ENCODE measurements around the gene ZBP1. TPM values are rescaled to one million over a fixed set of nuclear protein-coding genes. Genes with fewer than 3 reads are reported as not detected.

Gene ZBP1
- polyA plus RNA-seq, 1 of the 3 experiments (the other 2 are of a cell fraction), result not detected

DNA sequence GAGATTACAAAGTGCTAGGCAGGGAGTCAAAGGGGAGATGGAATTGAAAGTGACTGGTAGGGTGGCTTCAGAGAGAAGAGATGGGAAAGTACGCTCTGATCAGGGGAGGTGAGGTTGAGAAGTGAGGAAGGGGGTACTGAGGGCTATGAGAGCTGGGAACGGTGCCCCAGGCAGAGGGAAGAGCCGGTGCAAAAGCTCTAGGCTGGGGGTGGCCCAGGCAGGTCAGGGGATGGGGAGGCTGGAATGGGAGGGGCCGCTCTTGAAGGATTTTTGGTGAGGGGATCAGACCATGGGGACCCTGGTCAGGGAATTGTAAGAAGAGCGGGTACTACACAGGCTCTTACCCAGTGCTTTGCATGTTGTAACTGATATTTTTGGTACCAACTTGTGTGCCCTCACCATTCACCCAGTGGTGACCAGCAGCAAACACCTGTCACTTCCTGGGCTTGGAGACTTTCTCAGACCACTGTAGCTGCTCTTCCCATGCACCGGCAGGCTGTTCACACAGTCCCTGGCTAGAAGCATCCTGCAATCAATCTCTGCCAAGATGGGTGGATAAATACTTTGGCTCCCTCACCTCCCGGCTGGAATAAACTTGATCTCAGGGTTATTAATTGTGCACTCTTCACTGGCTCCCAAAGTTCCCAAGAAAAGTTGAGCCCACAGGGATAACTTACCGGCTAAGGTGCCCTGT is 35.3 kb downstream of the ZBP1 start:
- Histone ChIP-seq H3K79me2 (ENCODE audit: insufficient read depth) (no peaks in the 10 kb centered on the region), H3K9me2 (no peaks in the 10 kb centered on the region), H3K27me3 (ENCODE audit: insufficient read depth) (peaks cover 7% of the 10 kb centered on the region; the same call in 1 of the 2 replicates), H3K27ac (ENCODE audit: low read depth in 2 of 2, low read length in 1 of 2) (no peak overlapping the region), H3K9me3 (no peaks in the 10 kb centered on the region), H3K4me1 (ENCODE audit: control insufficient read depth in 1 of 2, insufficient read depth in 2 of 2, low read depth in 1 of 2, low read length in 1 of 2) (no peaks in the 10 kb centered on the region; a peak in 1 of 4 replicates), H2AFZ (ENCODE audit: low read depth) (no peak overlapping the region), H3K4me3 (ENCODE audit: low read depth in 2 of 2, low read length in 1 of 2) (no peak overlapping the region), H3F3A (replicated peaks; ENCODE audit: insufficient read depth) (no peaks in the 10 kb centered on the region), H3K4me2 (no peak overlapping the region), H4K20me1 (ENCODE audit: insufficient read depth) (no peaks in the 10 kb centered on the region), H3K9ac (no peak overlapping the region), H3K36me3 (replicated peaks in 1 of 2; ENCODE audit: control insufficient read depth in 1 of 2, insufficient read depth in 2 of 2, low read length in 1 of 2) (no peaks in the 10 kb centered on the region)
- 40% methylated on average over 7 of the region's 8 CpGs for WGBS (ENCODE audit: low lambda C conversion rate)
- no peak for DNase-seq
- TF ChIP-seq FOXM1 (IDR thresholded peaks at IDR 0.05; ENCODE audit: low read depth) (no peak), RFX5 (IDR thresholded peaks at IDR 0.05; ENCODE audit: low read length) (no peak), MXI1 (IDR thresholded peaks at IDR 0.05; ENCODE audit: low read depth, low read length) (no peak), EZH2phosphoT487 (IDR thresholded peaks at IDR 0.05; ENCODE audit: borderline replicate concordance, low read depth) (no peak), NFIC (IDR thresholded peaks at IDR 0.05; ENCODE audit: borderline replicate concordance) (no peak), RCOR1 (IDR thresholded peaks at IDR 0.05; ENCODE audit: low read length) (no peak), FOXJ3 (CRISPR knock-in tag; IDR thresholded peaks at IDR 0.05) (no peak), SIN3A (IDR thresholded peaks at IDR 0.05; ENCODE audit: borderline replicate concordance, low read depth, low read length) (no peak), RAD21 (IDR thresholded peaks at IDR 0.05; ENCODE audit: low read length) (no peak), RXRA (IDR thresholded peaks at IDR 0.05; ENCODE audit: borderline replicate concordance, low read depth) (no peak), SMC3 (IDR thresholded peaks at IDR 0.05; ENCODE audit: low read depth, low read length) (no peak), TEAD4 (IDR thresholded peaks at IDR 0.05; ENCODE audit: borderline replicate concordance, insufficient read depth) (no peak), FOSL2 (IDR thresholded peaks at IDR 0.05; ENCODE audit: borderline replicate concordance, low read depth) (no peak), YY1 (IDR thresholded peaks at IDR 0.05; ENCODE audit: low read depth) (no peak)
- TF ChIP-seq, protein P1, sequence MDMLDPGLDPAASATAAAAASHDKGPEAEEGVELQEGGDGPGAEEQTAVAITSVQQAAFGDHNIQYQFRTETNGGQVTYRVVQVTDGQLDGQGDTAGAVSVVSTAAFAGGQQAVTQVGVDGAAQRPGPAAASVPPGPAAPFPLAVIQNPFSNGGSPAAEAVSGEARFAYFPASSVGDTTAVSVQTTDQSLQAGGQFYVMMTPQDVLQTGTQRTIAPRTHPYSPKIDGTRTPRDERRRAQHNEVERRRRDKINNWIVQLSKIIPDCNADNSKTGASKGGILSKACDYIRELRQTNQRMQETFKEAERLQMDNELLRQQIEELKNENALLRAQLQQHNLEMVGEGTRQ (IDR thresholded peaks at IDR 0.05; ENCODE audit: borderline replicate concordance, low read depth, low read length), result no peak
- TF ChIP-seq, protein P2, sequence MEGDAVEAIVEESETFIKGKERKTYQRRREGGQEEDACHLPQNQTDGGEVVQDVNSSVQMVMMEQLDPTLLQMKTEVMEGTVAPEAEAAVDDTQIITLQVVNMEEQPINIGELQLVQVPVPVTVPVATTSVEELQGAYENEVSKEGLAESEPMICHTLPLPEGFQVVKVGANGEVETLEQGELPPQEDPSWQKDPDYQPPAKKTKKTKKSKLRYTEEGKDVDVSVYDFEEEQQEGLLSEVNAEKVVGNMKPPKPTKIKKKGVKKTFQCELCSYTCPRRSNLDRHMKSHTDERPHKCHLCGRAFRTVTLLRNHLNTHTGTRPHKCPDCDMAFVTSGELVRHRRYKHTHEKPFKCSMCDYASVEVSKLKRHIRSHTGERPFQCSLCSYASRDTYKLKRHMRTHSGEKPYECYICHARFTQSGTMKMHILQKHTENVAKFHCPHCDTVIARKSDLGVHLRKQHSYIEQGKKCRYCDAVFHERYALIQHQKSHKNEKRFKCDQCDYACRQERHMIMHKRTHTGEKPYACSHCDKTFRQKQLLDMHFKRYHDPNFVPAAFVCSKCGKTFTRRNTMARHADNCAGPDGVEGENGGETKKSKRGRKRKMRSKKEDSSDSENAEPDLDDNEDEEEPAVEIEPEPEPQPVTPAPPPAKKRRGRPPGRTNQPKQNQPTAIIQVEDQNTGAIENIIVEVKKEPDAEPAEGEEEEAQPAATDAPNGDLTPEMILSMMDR (IDR thresholded peaks at IDR 0.05), result no peak
- TF ChIP-seq, protein P3, sequence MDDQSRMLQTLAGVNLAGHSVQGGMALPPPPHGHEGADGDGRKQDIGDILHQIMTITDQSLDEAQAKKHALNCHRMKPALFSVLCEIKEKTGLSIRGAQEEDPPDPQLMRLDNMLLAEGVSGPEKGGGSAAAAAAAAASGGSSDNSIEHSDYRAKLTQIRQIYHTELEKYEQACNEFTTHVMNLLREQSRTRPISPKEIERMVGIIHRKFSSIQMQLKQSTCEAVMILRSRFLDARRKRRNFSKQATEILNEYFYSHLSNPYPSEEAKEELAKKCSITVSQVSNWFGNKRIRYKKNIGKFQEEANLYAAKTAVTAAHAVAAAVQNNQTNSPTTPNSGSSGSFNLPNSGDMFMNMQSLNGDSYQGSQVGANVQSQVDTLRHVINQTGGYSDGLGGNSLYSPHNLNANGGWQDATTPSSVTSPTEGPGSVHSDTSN (IDR thresholded peaks at IDR 0.05), result no peak
- TF ChIP-seq, protein P4, sequence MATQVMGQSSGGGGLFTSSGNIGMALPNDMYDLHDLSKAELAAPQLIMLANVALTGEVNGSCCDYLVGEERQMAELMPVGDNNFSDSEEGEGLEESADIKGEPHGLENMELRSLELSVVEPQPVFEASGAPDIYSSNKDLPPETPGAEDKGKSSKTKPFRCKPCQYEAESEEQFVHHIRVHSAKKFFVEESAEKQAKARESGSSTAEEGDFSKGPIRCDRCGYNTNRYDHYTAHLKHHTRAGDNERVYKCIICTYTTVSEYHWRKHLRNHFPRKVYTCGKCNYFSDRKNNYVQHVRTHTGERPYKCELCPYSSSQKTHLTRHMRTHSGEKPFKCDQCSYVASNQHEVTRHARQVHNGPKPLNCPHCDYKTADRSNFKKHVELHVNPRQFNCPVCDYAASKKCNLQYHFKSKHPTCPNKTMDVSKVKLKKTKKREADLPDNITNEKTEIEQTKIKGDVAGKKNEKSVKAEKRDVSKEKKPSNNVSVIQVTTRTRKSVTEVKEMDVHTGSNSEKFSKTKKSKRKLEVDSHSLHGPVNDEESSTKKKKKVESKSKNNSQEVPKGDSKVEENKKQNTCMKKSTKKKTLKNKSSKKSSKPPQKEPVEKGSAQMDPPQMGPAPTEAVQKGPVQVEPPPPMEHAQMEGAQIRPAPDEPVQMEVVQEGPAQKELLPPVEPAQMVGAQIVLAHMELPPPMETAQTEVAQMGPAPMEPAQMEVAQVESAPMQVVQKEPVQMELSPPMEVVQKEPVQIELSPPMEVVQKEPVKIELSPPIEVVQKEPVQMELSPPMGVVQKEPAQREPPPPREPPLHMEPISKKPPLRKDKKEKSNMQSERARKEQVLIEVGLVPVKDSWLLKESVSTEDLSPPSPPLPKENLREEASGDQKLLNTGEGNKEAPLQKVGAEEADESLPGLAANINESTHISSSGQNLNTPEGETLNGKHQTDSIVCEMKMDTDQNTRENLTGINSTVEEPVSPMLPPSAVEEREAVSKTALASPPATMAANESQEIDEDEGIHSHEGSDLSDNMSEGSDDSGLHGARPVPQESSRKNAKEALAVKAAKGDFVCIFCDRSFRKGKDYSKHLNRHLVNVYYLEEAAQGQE (IDR thresholded peaks at IDR 0.05; ENCODE audit: low read depth, low read length), result no peak
- TF ChIP-seq, protein P5, sequence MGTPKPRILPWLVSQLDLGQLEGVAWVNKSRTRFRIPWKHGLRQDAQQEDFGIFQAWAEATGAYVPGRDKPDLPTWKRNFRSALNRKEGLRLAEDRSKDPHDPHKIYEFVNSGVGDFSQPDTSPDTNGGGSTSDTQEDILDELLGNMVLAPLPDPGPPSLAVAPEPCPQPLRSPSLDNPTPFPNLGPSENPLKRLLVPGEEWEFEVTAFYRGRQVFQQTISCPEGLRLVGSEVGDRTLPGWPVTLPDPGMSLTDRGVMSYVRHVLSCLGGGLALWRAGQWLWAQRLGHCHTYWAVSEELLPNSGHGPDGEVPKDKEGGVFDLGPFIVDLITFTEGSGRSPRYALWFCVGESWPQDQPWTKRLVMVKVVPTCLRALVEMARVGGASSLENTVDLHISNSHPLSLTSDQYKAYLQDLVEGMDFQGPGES (IDR thresholded peaks at IDR 0.05; ENCODE audit: low read depth, low read length), result no peak
- CTCF ChIA-PET, result interaction anchor here (0.7 to 21.1 kb wide), 7 partner anchors 12 to 624 kb away, joined by 3 to 403 read pairs (median 3); no protein-coding TSS in a partner anchor
- POLR2A ChIA-PET, result no interaction called here
